Lower leg skin (tissue), 4 donors: ENCODE measurements around the gene RNASE7. TPM values are rescaled to one million over a fixed set of nuclear protein-coding genes. Genes with fewer than 3 reads are reported as not detected.

Source experiments
- DNase-seq, 2 donors: peaks; one replicate each; pipeline ENCODE4 v3.0.0-alpha.2; 2019; ENCODE audit warnings: low spot score in 2 of 2
- H3K4me3 ChIP-seq: fragments of 200-600 bp; sonication (generic); 2 replicates; pipeline ENCODE4 v1.5.1; 2017; ENCODE audit warnings: mild to moderate bottlenecking, low read depth; ENCODE audit not compliant: poor library complexity, severe bottlenecking
- CTCF ChIP-seq, 3 donors: fragments of 450-650 bp; IDR thresholded peaks; one replicate each; pipeline ENCODE4 v1.5.1; 2016; ENCODE audit warnings: antibody characterized with exemption in 3 of 3, mild to moderate bottlenecking in 3 of 3, moderate library complexity in 2 of 3
- POLR2A ChIP-seq, 2 donors: fragments of 450-650 bp; IDR thresholded peaks; one replicate each; pipeline ENCODE4 v1.6.1; 2016 to 2017; ENCODE audit warnings: antibody characterized with exemption in 2 of 2, mild to moderate bottlenecking in 1 of 2, moderate library complexity in 1 of 2
- WGBS, 2 donors: methylation state at CpG; one replicate each; pipeline ENCODE4 v1.1.5; 2018; 5-methylcytosine and 5-hydroxymethylcytosine counted together
- intact Hi-C: fragments of 100-400 bp; cut with DNase I; formaldehyde crosslinking; loops from one replicate; pipeline ENCODE4 v1.15.0; 2023; ENCODE audit warnings: low total_unique reads
- total RNA-seq, 4 donors: library from RNA; depleted of rRNA; stranded (reverse); fragments of >200 nt; gene quantifications; one replicate each; pipeline ENCODE4 v1.1.0, GENCODE V29; 2016

The RNASE7 gene
- total RNA-seq, 4 donors from 2014 or later, result 34.1 to 83.3 (median 47.8) TPM

- DNase-seq, result peak in 1 of 2 donors; percentile 59
- intact Hi-C loops, result no loop called here
- WGBS, 2 donors, result 92 to 93% methylated on average over 5 of the region's 5 CpGs
- H3K4me3 ChIP-seq, result no peak within 1 kb of the TSS
- TF ChIP-seq POLR2A (IDR thresholded peaks at IDR 0.05) (no peak), CTCF (IDR thresholded peaks at IDR 0.05) (no peak)
Measured at GRCh38 chr14:21029917-21030316, 12.2 kb upstream of the RNASE7 start, which contains the start of gene TPPP2. Gene TPPP2, plus strand, starts transcription at chr14:21030217. Its CDS starts 365 bp downstream, at chr14:21030582.

GRCh38 chr14:21030531-21030930, 11.6 kb upstream of the RNASE7 start:
- H3K4me3 ChIP-seq, result no peak overlapping the region
- TF ChIP-seq CTCF (IDR thresholded peaks at IDR 0.05), result no peak
- TF ChIP-seq POLR2A (IDR thresholded peaks at IDR 0.05), result no peak
- intact Hi-C loops, result no loop called here

GRCh38 chr14:21032326-21033132, 9.6 kb upstream of the RNASE7 start:
- 79 to 80% methylated on average over 5 of the region's 5 CpGs for WGBS, 2 donors
- no peak overlapping the region for H3K4me3 ChIP-seq
- TF ChIP-seq CTCF (IDR thresholded peaks at IDR 0.05) (no peak), POLR2A (IDR thresholded peaks at IDR 0.05) (no peak)
- DNase-seq, result peak in 1 of 2 donors; percentile 75
- intact Hi-C loops, result no loop called here

More at GRCh38 chr14:21030531-21030930, 11.6 kb upstream of the RNASE7 start:
- WGBS, 2 donors, result 87 to 90% methylated on average over 12 of the region's 12 CpGs
- peak in 1 of 2 donors; percentile 39 for DNase-seq

GRCh38 chr14:21033133-21033698, 8.9 kb upstream of the RNASE7 start:
- H3K4me3 ChIP-seq, result no peak overlapping the region
- intact Hi-C loops, result no loop called here
- peak in 1 of 2 donors; percentile 65 for DNase-seq
- WGBS, 2 donors, result 91 to 92% methylated on average over 4 of the region's 4 CpGs
- TF ChIP-seq CTCF (IDR thresholded peaks at IDR 0.05), result no peak
- no peak for TF ChIP-seq POLR2A (IDR thresholded peaks at IDR 0.05)

- 72 to 84% methylated on average over 5 of the region's 5 CpGs for WGBS, 2 donors
- intact Hi-C loops, result no loop called here
- no peak for DNase-seq
- no peak within 1 kb of the TSS for H3K4me3 ChIP-seq
- TF ChIP-seq POLR2A (IDR thresholded peaks at IDR 0.05), result no peak
- no peak for TF ChIP-seq CTCF (IDR thresholded peaks at IDR 0.05)
Measured at GRCh38 chr14:21034707-21035106, 7.5 kb upstream of the RNASE7 start, which contains the start of gene RNASE13. Gene RNASE13, minus strand, starts transcription at chr14:21034807. Its CDS starts 519 bp downstream, at chr14:21034288.
